ENCODE measurements around the gene TTYH2. TPM values are rescaled to one million over a fixed set of nuclear protein-coding genes. Genes with fewer than 3 reads are reported as not detected.

Gene TTYH2
- polyA plus RNA-seq, 1 of the 3 experiments (the other 2 are of a cell fraction) = 16.1 TPM

- TF ChIP-seq NRF1 (IDR thresholded peaks at IDR 0.05; ENCODE audit: low read depth, low read length) (no peak), EZH2phosphoT487 (IDR thresholded peaks at IDR 0.05; ENCODE audit: borderline replicate concordance, low read depth) (no peak)
Measured at GRCh38 chr17:74251569-74251968, 38.2 kb downstream of the TTYH2 start (continued).

GRCh38 chr17:74252211-74252610, 38.8 kb downstream of the TTYH2 start:
- Histone ChIP-seq H3K27me3 (ENCODE audit: insufficient read depth) (no peaks in the 10 kb centered on the region), H3K9me3 (no peaks in the 10 kb centered on the region), H3K4me3 (ENCODE audit: low read depth in 2 of 2, low read length in 1 of 2) (no peak overlapping the region), H3K4me2 (no peak overlapping the region), H3K9ac (no peak overlapping the region), H3K27ac (ENCODE audit: low read depth in 2 of 2, low read length in 1 of 2) (no peak overlapping the region), H3K79me2 (ENCODE audit: insufficient read depth) (no peaks in the 10 kb centered on the region), H3F3A (replicated peaks; ENCODE audit: insufficient read depth) (no peaks in the 10 kb centered on the region), H3K9me2 (no peaks in the 10 kb centered on the region), H4K20me1 (ENCODE audit: insufficient read depth) (no peaks in the 10 kb centered on the region), H2AFZ (ENCODE audit: low read depth) (no peak overlapping the region), H3K36me3 (replicated peaks in 1 of 2; ENCODE audit: control insufficient read depth in 1 of 2, insufficient read depth in 2 of 2, low read length in 1 of 2) (no peaks in the 10 kb centered on the region), H3K4me1 (ENCODE audit: control insufficient read depth in 1 of 2, insufficient read depth in 2 of 2, low read depth in 1 of 2, low read length in 1 of 2) (no peaks in the 10 kb centered on the region; a peak in 1 of 4 replicates)
- DNase-seq = no peak
- ChIA-PET CTCF (interaction anchor here (0.8 to 2.1 kb wide), 6 partner anchors 15 to 116 kb away, joined by 3 to 6 read pairs (median 3); no protein-coding TSS in a partner anchor), POLR2A (interaction anchor here (1.2 kb wide), 1 partner anchor 9 kb away, joined by 3 read pairs; no protein-coding TSS in a partner anchor)
- WGBS (ENCODE audit: low lambda C conversion rate) = 79% methylated on average over 8 of the region's 8 CpGs
- no peak for TF ChIP-seq GABPA (IDR thresholded peaks at IDR 0.05; ENCODE audit: low read depth)
- TF ChIP-seq RXRA (IDR thresholded peaks at IDR 0.05; ENCODE audit: borderline replicate concordance, low read depth) = no peak

DNA sequence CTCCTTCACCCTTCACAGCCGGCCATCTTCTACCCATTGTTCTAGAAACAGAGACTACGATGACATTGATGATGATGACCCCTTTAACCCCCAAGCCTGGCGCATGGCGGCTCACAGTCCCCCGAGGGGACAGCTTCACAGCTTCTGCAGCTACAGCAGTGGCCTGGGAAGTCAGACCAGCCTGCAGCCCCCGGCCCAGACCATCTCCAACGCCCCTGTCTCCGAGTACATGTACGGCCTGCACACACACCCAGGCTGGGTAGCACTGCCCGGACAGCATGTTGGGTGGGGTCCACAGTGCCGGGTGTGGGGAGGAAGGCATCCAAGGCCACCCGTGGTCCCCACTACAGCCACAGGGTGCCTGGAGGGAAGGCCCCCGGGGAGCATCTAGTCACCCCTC, 39.7 kb downstream of the TTYH2 start:
- no peak for DNase-seq
- no peak overlapping the region for H3K4me2 ChIP-seq
- no peaks in the 10 kb centered on the region for H3K27me3 ChIP-seq (ENCODE audit: insufficient read depth)
- no peak for TF ChIP-seq RAD21 (IDR thresholded peaks at IDR 0.05; ENCODE audit: low read length)
- TF ChIP-seq FOXJ3 (CRISPR knock-in tag; IDR thresholded peaks at IDR 0.05) = no peak
- no peak for TF ChIP-seq TAF1 (IDR thresholded peaks at IDR 0.05; ENCODE audit: borderline replicate concordance, low read depth, low read length)
- TF ChIP-seq GATA2 (CRISPR knock-in tag; IDR thresholded peaks at IDR 0.05) = no peak
- no peak for TF ChIP-seq TCF12 (IDR thresholded peaks at IDR 0.05)
- TF ChIP-seq NRF1 (IDR thresholded peaks at IDR 0.05; ENCODE audit: low read depth, low read length) = no peak
- TF ChIP-seq YY1 (IDR thresholded peaks at IDR 0.05; ENCODE audit: low read depth) = no peak
- TF ChIP-seq MEF2A (IDR thresholded peaks at IDR 0.05; ENCODE audit: borderline replicate concordance, low read depth) = no peak
- no peak for TF ChIP-seq RXRA (IDR thresholded peaks at IDR 0.05; ENCODE audit: borderline replicate concordance, low read depth)
- TF ChIP-seq EZH2phosphoT487 (IDR thresholded peaks at IDR 0.05; ENCODE audit: borderline replicate concordance, low read depth) = no peak
- no peak for TF ChIP-seq POLR2AphosphoS5 (IDR thresholded peaks at IDR 0.05; ENCODE audit: low read depth, low read length)
- TF ChIP-seq MXI1 (IDR thresholded peaks at IDR 0.05; ENCODE audit: low read depth, low read length) = no peak
- no peak for TF ChIP-seq CHD2 (IDR thresholded peaks at IDR 0.05; ENCODE audit: low read length, partially characterized antibody)
- no peak for TF ChIP-seq RCOR1 (IDR thresholded peaks at IDR 0.05; ENCODE audit: low read length)
- no peak for TF ChIP-seq SMC3 (IDR thresholded peaks at IDR 0.05; ENCODE audit: low read depth, low read length)
- TF ChIP-seq EP300 (IDR thresholded peaks at IDR 0.05; ENCODE audit: borderline replicate concordance in 1 of 2, low read depth in 1 of 2, low read length in 1 of 2) = no peak
- no peak for TF ChIP-seq FOSL2 (IDR thresholded peaks at IDR 0.05; ENCODE audit: borderline replicate concordance, low read depth)
- H4K20me1 ChIP-seq (ENCODE audit: insufficient read depth) = no peaks in the 10 kb centered on the region
- no peaks in the 10 kb centered on the region for H3K36me3 ChIP-seq (replicated peaks in 1 of 2; ENCODE audit: control insufficient read depth in 1 of 2, insufficient read depth in 2 of 2, low read length in 1 of 2)
- POLR2A ChIA-PET = no interaction called here
- H3K4me1 ChIP-seq (ENCODE audit: control insufficient read depth in 1 of 2, insufficient read depth in 2 of 2, low read depth in 1 of 2, low read length in 1 of 2) = no peaks in the 10 kb centered on the region; a peak in 1 of 4 replicates
- no peak overlapping the region for H2AFZ ChIP-seq (ENCODE audit: low read depth)
- H3K9ac ChIP-seq = no peak overlapping the region
- no peaks in the 10 kb centered on the region for H3K9me2 ChIP-seq
- H3K79me2 ChIP-seq (ENCODE audit: insufficient read depth) = no peaks in the 10 kb centered on the region
- WGBS (ENCODE audit: low lambda C conversion rate) = 87% methylated on average over 11 of the region's 13 CpGs
- no peaks in the 10 kb centered on the region for H3F3A ChIP-seq (replicated peaks; ENCODE audit: insufficient read depth)
- CTCF ChIA-PET = interaction anchor here (0.8 to 1.5 kb wide), 3 partner anchors 48 to 115 kb away, joined by 3 to 4 read pairs (median 3); no protein-coding TSS in a partner anchor
- H3K9me3 ChIP-seq = no peaks in the 10 kb centered on the region
- no peak overlapping the region for H3K27ac ChIP-seq (ENCODE audit: low read depth in 2 of 2, low read length in 1 of 2)
- H3K4me3 ChIP-seq (ENCODE audit: low read depth in 2 of 2, low read length in 1 of 2) = no peak overlapping the region

Measured in SK-N-SH (cell line).